ENCODE data around the gene SEC61A2. TPM values are rescaled to one million over a fixed set of nuclear protein-coding genes. Genes with fewer than 3 reads are reported as not detected.

Gene SEC61A2
- total RNA-seq, 1 experiment from 2014 or later = 11.4 TPM

DNA sequence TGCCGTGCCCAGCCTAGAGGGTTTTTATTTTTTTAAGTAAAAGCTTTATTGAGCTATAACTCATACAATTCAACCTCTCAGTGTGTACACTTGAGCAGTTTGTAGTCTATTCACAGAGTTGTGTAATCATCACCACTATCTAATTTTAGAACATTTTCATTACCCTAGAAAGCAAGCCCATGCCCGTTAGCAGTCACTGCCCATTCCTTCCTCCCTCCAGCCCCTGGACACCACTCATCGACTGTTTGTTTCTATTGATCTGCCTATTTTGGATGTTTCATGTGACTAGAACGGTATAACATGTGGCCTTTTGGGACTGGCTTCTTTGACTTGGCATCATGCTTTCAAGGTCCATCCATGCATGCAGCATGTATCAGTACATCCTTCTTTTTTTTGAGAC is 25.7 kb upstream of the SEC61A2 start:
- intact Hi-C loops (cut with micrococcal nuclease) = no loop called here
- DNase-seq (ENCODE audit: unreplicated experiment) = no peak
- Mint-ChIP-seq H3K9me3 (ENCODE audit: unreplicated experiment) (no peaks in the 10 kb centered on the region), H3K27me3 (ENCODE audit: insufficient read depth, unreplicated experiment) (no peaks in the 10 kb centered on the region), H3K27ac (ENCODE audit: low read depth, unreplicated experiment) (no peak overlapping the region), H3K4me1 (ENCODE audit: insufficient read depth, unreplicated experiment) (no peaks in the 10 kb centered on the region), H3K4me3 (ENCODE audit: unreplicated experiment) (no peak overlapping the region), H3K36me3 (ENCODE audit: insufficient read depth, unreplicated experiment) (peaks cover 75% of the 10 kb centered on the region)
- ChIA-PET POLR2A (no interaction called here), CTCF (no interaction called here)
- no TSS peak for BruUV-seq (replicated peaks)
- TF ChIP-seq, protein P1, sequence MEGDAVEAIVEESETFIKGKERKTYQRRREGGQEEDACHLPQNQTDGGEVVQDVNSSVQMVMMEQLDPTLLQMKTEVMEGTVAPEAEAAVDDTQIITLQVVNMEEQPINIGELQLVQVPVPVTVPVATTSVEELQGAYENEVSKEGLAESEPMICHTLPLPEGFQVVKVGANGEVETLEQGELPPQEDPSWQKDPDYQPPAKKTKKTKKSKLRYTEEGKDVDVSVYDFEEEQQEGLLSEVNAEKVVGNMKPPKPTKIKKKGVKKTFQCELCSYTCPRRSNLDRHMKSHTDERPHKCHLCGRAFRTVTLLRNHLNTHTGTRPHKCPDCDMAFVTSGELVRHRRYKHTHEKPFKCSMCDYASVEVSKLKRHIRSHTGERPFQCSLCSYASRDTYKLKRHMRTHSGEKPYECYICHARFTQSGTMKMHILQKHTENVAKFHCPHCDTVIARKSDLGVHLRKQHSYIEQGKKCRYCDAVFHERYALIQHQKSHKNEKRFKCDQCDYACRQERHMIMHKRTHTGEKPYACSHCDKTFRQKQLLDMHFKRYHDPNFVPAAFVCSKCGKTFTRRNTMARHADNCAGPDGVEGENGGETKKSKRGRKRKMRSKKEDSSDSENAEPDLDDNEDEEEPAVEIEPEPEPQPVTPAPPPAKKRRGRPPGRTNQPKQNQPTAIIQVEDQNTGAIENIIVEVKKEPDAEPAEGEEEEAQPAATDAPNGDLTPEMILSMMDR (IDR thresholded peaks at IDR 0.05; ENCODE audit: unreplicated experiment) = no peak

DNA sequence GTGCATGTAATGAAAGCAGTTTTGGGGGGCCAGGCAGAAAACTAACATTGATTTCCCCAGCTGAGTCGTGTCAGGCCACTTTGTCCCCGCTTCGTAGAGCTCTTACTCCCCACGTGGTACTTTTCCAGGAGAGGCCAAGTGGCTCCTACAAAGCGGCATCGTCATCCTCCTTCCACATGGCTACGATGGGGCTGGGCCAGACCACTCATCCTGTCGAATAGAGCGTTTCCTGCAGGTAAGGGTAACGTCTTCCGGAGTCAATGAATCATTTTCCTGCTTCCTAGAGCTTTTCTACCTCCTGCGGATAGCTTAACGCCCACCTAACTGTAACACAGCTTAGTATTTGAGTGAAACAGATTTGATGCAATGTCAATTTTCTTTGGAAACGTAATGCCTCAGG is 21.7 kb upstream of the SEC61A2 start:
- TF ChIP-seq, protein P1 (IDR thresholded peaks at IDR 0.05; ENCODE audit: unreplicated experiment) = no peak
- Mint-ChIP-seq H3K4me3 (ENCODE audit: unreplicated experiment) (no peak overlapping the region), H3K9me3 (ENCODE audit: unreplicated experiment) (no peaks in the 10 kb centered on the region), H3K27me3 (ENCODE audit: insufficient read depth, unreplicated experiment) (no peaks in the 10 kb centered on the region), H3K27ac (ENCODE audit: low read depth, unreplicated experiment) (no peak overlapping the region), H3K4me1 (ENCODE audit: insufficient read depth, unreplicated experiment) (no peaks in the 10 kb centered on the region), H3K36me3 (ENCODE audit: insufficient read depth, unreplicated experiment) (peaks cover 72% of the 10 kb centered on the region)
- BruUV-seq (replicated peaks) = no TSS peak
- DNase-seq (ENCODE audit: unreplicated experiment) = no peak
- ChIA-PET CTCF (interaction anchor here (0.6 kb wide), 1 partner anchor 107 kb away, joined by 5 read pairs; no protein-coding TSS in a partner anchor), POLR2A (no interaction called here)
- intact Hi-C loops (cut with micrococcal nuclease) = no loop called here

DNA sequence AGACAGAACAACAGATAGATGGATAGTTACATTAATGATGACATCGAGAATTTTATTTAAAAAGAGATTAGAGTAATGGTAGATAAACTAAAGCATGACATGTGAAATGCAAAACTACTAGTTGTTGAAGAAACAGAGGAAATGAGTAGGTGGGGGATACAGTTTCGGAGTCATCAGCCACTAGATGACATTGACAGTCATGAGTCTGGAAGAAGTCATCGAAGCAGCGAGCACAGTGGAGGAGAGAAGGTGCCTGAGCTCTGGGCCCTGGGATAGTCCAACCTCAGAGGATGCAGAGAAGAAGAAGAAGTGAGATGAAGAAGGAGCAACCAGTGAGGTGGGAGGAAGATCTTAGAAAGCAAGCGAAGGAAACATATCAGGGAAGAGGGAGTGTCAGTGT is 20.2 kb upstream of the SEC61A2 start:
- POLR2A ChIA-PET = no interaction called here
- no peaks in the 10 kb centered on the region for H3K27me3 Mint-ChIP-seq (ENCODE audit: insufficient read depth, unreplicated experiment)
- H3K4me3 Mint-ChIP-seq (ENCODE audit: unreplicated experiment) = no peak overlapping the region
- no peaks in the 10 kb centered on the region for H3K9me3 Mint-ChIP-seq (ENCODE audit: unreplicated experiment)
- no peaks in the 10 kb centered on the region for H3K4me1 Mint-ChIP-seq (ENCODE audit: insufficient read depth, unreplicated experiment)
- no peak for DNase-seq (ENCODE audit: unreplicated experiment)
- TF ChIP-seq, protein P1 (IDR thresholded peaks at IDR 0.05; ENCODE audit: unreplicated experiment) = no peak
- intact Hi-C loops (cut with micrococcal nuclease) = no loop called here
- H3K36me3 Mint-ChIP-seq (ENCODE audit: insufficient read depth, unreplicated experiment) = peaks cover 78% of the 10 kb centered on the region
- CTCF ChIA-PET = no interaction called here
- no TSS peak for BruUV-seq (replicated peaks)
- H3K27ac Mint-ChIP-seq (ENCODE audit: low read depth, unreplicated experiment) = no peak overlapping the region

DNA sequence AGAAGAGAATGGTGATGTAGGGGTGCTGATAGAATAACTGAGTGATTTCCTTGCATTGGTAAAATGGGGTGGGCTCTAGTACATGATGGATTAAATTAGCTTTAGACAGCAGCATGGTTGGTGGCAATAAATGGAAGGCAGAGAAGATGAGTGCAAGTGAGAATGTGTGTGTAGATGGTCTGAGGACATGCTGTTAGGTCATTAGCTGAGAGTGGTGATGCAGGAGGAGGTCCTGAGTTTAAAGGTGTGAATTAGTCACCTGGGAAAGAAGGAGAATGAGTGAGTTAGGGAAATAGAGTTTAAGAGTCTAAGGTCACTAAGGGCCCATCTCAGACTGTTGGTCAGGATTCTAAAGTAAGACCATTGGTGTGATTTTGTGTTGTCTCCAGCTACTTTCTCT is 17.9 kb upstream of the SEC61A2 start:
- intact Hi-C loops (cut with micrococcal nuclease) = no loop called here
- H3K36me3 Mint-ChIP-seq (ENCODE audit: insufficient read depth, unreplicated experiment) = peaks cover 71% of the 10 kb centered on the region
- POLR2A ChIA-PET = interaction anchor here (0.6 kb wide), 1 partner anchor 36 kb away, joined by 5 read pairs; no protein-coding TSS in a partner anchor
- DNase-seq (ENCODE audit: unreplicated experiment) = no peak
- no peaks in the 10 kb centered on the region for H3K4me1 Mint-ChIP-seq (ENCODE audit: insufficient read depth, unreplicated experiment)
- CTCF ChIA-PET = no interaction called here
- no peak overlapping the region for H3K27ac Mint-ChIP-seq (ENCODE audit: low read depth, unreplicated experiment)
- H3K4me3 Mint-ChIP-seq (ENCODE audit: unreplicated experiment) = no peak overlapping the region
- no peaks in the 10 kb centered on the region for H3K9me3 Mint-ChIP-seq (ENCODE audit: unreplicated experiment)
- TF ChIP-seq, protein P1 (IDR thresholded peaks at IDR 0.05; ENCODE audit: unreplicated experiment) = no peak
- no TSS peak for BruUV-seq (replicated peaks)
- no peaks in the 10 kb centered on the region for H3K27me3 Mint-ChIP-seq (ENCODE audit: insufficient read depth, unreplicated experiment)
